HepG2 (cell line): ENCODE measurements around the gene CEP78. TPM values are rescaled to one million over a fixed set of nuclear protein-coding genes. Genes with fewer than 3 reads are reported as not detected.
"Not testable (repeated sequence)": the region's sequence is repeated elsewhere in the genome, so short reads cannot be mapped to it uniquely, and the experiment has no call there.

Experiments used
- ATAC-seq: fragments of 200-7000 bp; cut with Tn5 transposase; 3 replicates; pipeline ENCODE4 v1.9.1; 2020; ENCODE audit warnings: mild to moderate bottlenecking, moderate library complexity
- BruUV-seq: library from RNA; stranded (reverse); fragments of 400-500 nt; replicated peaks from 2 replicates; lab custom pipeline; 2021; lab: Mats Ljungman, UMichigan
- CTCF ChIA-PET: fragments of 300-600 bp; formaldehyde crosslinking; extraction: SDS; loops from one replicate; lab custom pipeline; 2021; ENCODE audit warnings: low total read pairs, inconsistent platforms, low intra/inter-chr PET ratio; lab: Yijun Ruan, JAX
- POLR2A ChIA-PET: fragments of 350-600 bp; sonication (Branson Sonifier 250); formaldehyde crosslinking; loops from one replicate; lab custom pipeline; 2020; ENCODE audit warnings: antibody characterized with exemption, inconsistent platforms; lab: Yijun Ruan, JAX
- DNase-seq: peaks from one replicate; pipeline ENCODE4 v3.0.0-alpha.2; 2015; ENCODE audit warnings: low spot score
- FAIRE-seq: peaks from 3 replicates; lab custom pipeline; 2011; peaks lifted over from hg19 to GRCh38; lab: Jason Lieb, UNC
- H2AFZ ChIP-seq: one replicate; pipeline ENCODE4 v1.6.1; 2011; ENCODE audit warnings: low read length, inconsistent platforms
- H3K27ac ChIP-seq: fragments of 300-600 bp; 3 replicates; pipeline ENCODE4 v1.8.0; 2011; ENCODE audit warnings: mixed run types, mild to moderate bottlenecking, mixed read lengths, low read length, inconsistent platforms; ENCODE audit not compliant: insufficient read depth; ENCODE audit errors: extremely low read length
- H3K27me3 ChIP-seq, 2 experiments: fragments of 200-600 bp in 1 of 2; 2 replicates in 1 of 2; 3 replicates in 1 of 2; pipeline versions ENCODE4 v1.6.0 to v1.8.0; 2011; ENCODE audit warnings: low read length in 2 of 2, mild to moderate bottlenecking in 2 of 2, moderate library complexity in 2 of 2, inconsistent platforms in 1 of 2; ENCODE audit not compliant: insufficient read depth in 2 of 2, control insufficient read depth in 1 of 2
- H3K36me3 ChIP-seq, 2 experiments: fragments of 200-600 bp in 1 of 2; replicated peaks in 1 of 2; 2 replicates in 1 of 2; 3 replicates in 1 of 2; pipeline versions ENCODE4 v1.5.1 to v1.8.0; 2011; ENCODE audit warnings: low read length in 2 of 2, inconsistent platforms in 1 of 2; ENCODE audit not compliant: insufficient read depth in 2 of 2, control insufficient read depth in 1 of 2
- H3K4me1 ChIP-seq: 2 replicates; pipeline ENCODE4 v1.5.1; 2012; ENCODE audit warnings: low read length, inconsistent platforms; ENCODE audit not compliant: insufficient read depth
- H3K4me2 ChIP-seq: 2 replicates; pipeline ENCODE4 v1.6.0; 2011; ENCODE audit warnings: low read depth, low read length, inconsistent platforms
- H3K4me3 ChIP-seq, 3 experiments: fragments of 200-600 bp in 1 of 3; sonication (generic), shearing (Covaris generic) in 1 of 3; replicated peaks in 1 of 3; 2 replicates each; pipeline ENCODE4 v1.5.1; 2011 to 2016; ENCODE audit warnings: low read length in 3 of 3, inconsistent platforms in 2 of 3, low read depth in 2 of 3, mild to moderate bottlenecking in 2 of 3, control low read depth in 1 of 3, mixed read lengths in 1 of 3; ENCODE audit not compliant: insufficient read depth in 1 of 3
- H3K79me2 ChIP-seq: one replicate; pipeline ENCODE4 v1.6.1; 2011; ENCODE audit warnings: low read length, inconsistent platforms; ENCODE audit not compliant: insufficient read depth
- H3K9ac ChIP-seq: 2 replicates; pipeline ENCODE4 v1.6.0; 2011; ENCODE audit warnings: mild to moderate bottlenecking, low read depth, low read length, inconsistent platforms; ENCODE audit not compliant: insufficient read depth
- H3K9me3 ChIP-seq: 2 replicates; pipeline ENCODE4 v1.5.1; 2012; ENCODE audit warnings: mild to moderate bottlenecking, low read length
- H4K20me1 ChIP-seq: 2 replicates; pipeline ENCODE4 v1.6.0; 2011; ENCODE audit warnings: inconsistent platforms, mild to moderate bottlenecking, low read length, moderate library complexity; ENCODE audit not compliant: insufficient read depth
- MAFG ChIP-seq: sonication (generic); formaldehyde crosslinking; IDR thresholded peaks from 2 replicates; pipeline ENCODE4 v1.5.1; 2020; ENCODE audit warnings: mild to moderate bottlenecking, missing genetic modification reagents
- RBFOX2 ChIP-seq: fragments of 200-400 bp; formaldehyde crosslinking; IDR thresholded peaks from 2 replicates; pipeline ENCODE4 v1.6.1; 2017; ENCODE audit warnings: low read depth, mild to moderate bottlenecking, low read length
- TSC22D2 ChIP-seq: sonication (generic); formaldehyde crosslinking; IDR thresholded peaks from 2 replicates; pipeline ENCODE4 v1.5.1; 2020; ENCODE audit warnings: missing genetic modification reagents, mild to moderate bottlenecking, borderline replicate concordance
- ZNF430 ChIP-seq: sonication (generic); formaldehyde crosslinking; IDR thresholded peaks from 2 replicates; pipeline ENCODE4 v1.9.0; 2021; ENCODE audit warnings: mild to moderate bottlenecking, missing genetic modification reagents
- ZNF431 ChIP-seq: sonication (generic); formaldehyde crosslinking; IDR thresholded peaks from 2 replicates; pipeline ENCODE4 v1.9.0; 2022; ENCODE audit warnings: missing genetic modification reagents, low read depth, mild to moderate bottlenecking, borderline replicate concordance
- WGBS: methylation state at CpG from one replicate; pipeline ENCODE4 v1.1.6; 2017; ENCODE audit warnings: low lambda C conversion rate; 5-methylcytosine and 5-hydroxymethylcytosine counted together
- in situ Hi-C: cut with HindIII; loops from 2 replicates; pipeline ENCODE4 v1.10.0; 2017; ENCODE audit warnings: low pct_unique_long_range_greater_than_20kb; ENCODE audit not compliant: extremely low pct_ligation_motif_present
- intact Hi-C: fragments of 100-400 bp; cut with micrococcal nuclease; formaldehyde crosslinking; loops from one replicate; pipeline ENCODE4 v1.10.0; 2022; ENCODE audit not compliant: unreplicated experiment
- polyA plus RNA-seq, 8 experiments: library from polyadenylated mRNA; depleted of rRNA in 3 of 8; stranded (reverse) in 7 of 8; unstranded in 1 of 8; fragments of >200 nt; fragmentation: Illumina TruSeq in 4 of 8; extraction: Trizol in 4 of 8; gene quantifications; 2 replicates each; pipeline versions ENCODE4 v1.2.1 to v1.2.3, GENCODE V29; 2011 to 2016; ENCODE audit warnings: low read depth in 4 of 8, missing spikeins in 1 of 8, mixed read lengths in 1 of 8; ENCODE audit not compliant: insufficient read depth in 1 of 8
- total RNA-seq, 5 experiments: library from RNA; depleted of rRNA; stranded (reverse); fragments of >200 nt; fragmentation: Illumina TruSeq; extraction: Trizol; gene quantifications; 2 replicates each; pipeline ENCODE4 v1.2.3, GENCODE V29; 2016; ENCODE audit warnings: low read depth in 1 of 5
- TF ChIP-seq, protein P1 (sequence below): sonication (generic); formaldehyde crosslinking; conservative IDR thresholded peaks from 2 replicates; pipeline ENCODE4 v1.5.0; 2020; ENCODE audit warnings: missing genetic modification reagents
- TF ChIP-seq, protein P2 (sequence below): sonication (generic); formaldehyde crosslinking; IDR thresholded peaks from 2 replicates; pipeline ENCODE4 v1.8.1; 2023; ENCODE audit warnings: mild to moderate bottlenecking, inconsistent platforms, moderate library complexity, missing genetic modification reagents, borderline replicate concordance
- TF ChIP-seq, protein P3 (sequence below): IDR thresholded peaks from 2 replicates; pipeline ENCODE4 v1.6.1; 2016; ENCODE audit warnings: mild to moderate bottlenecking, missing biosample characterization, missing genetic modification reagents
- TF ChIP-seq, protein P4 (sequence below): sonication (generic); formaldehyde crosslinking; IDR thresholded peaks from 2 replicates; pipeline ENCODE4 v1.4.0; 2020; ENCODE audit warnings: mild to moderate bottlenecking, low read depth, missing genetic modification reagents

Gene CEP78
- total and polyA plus RNA-seq, 2 of the 13 experiments (the other 11 are each of a cell fraction or from before 2014, with no cell fraction given), result 5.1 to 30.8 TPM

DNA sequence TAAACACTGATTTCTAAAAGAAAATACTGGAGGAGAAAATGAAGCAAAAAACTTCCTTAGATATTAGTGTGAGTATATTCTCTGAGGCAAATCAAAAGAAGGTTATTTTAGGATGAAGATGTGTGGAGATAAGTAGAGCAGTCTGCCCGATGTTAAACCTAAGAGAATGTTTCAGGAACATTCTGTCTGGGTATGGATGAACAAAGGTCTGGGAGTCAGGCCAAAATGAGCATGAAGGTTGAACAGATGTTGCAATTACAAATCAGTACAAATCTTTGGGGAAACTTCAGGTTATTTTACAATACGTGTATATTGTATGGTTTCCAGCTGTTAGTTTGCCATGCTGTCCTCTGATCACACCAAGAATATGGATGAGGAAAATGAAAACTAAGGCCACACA lies 14.4 kb upstream of the CEP78 start (continued):
- TF ChIP-seq, protein P1, sequence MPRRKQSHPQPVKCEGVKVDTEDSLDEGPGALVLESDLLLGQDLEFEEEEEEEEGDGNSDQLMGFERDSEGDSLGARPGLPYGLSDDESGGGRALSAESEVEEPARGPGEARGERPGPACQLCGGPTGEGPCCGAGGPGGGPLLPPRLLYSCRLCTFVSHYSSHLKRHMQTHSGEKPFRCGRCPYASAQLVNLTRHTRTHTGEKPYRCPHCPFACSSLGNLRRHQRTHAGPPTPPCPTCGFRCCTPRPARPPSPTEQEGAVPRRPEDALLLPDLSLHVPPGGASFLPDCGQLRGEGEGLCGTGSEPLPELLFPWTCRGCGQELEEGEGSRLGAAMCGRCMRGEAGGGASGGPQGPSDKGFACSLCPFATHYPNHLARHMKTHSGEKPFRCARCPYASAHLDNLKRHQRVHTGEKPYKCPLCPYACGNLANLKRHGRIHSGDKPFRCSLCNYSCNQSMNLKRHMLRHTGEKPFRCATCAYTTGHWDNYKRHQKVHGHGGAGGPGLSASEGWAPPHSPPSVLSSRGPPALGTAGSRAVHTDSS (CRISPR knock-in tag), result no peak
- TF ChIP-seq MAFG (CRISPR knock-in tag), result no peak

DNA sequence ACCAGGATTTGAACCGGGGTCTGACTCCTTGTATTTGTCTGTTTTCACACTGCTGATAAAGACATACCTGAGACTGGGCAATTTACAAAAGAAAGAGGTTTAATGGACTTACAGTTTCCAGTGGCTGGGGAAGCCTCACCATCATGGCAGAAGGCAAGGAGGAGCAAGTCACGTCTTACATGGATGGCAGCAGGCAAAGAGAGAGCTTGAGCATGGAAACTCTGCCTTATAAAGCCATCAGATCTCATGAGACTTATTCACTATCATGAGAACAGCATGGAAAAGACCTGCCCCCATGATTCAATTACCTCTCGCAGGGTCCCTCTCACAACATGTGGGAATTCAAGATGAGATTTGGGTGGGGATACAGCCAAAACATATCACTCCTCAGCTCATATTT lies 14.0 kb upstream of the CEP78 start:
- FAIRE-seq, H3K4me3 ChIP-seq, H4K20me1 ChIP-seq, in situ Hi-C loops, ATAC-seq, H3K4me2 ChIP-seq, H3K27me3 ChIP-seq, H3K27ac ChIP-seq, BruUV-seq, H3K9me3 ChIP-seq, H3K9ac ChIP-seq, H3K79me2 ChIP-seq, intact Hi-C loops, H2AFZ ChIP-seq, CTCF ChIA-PET, DNase-seq, H3K4me1 ChIP-seq, H3K36me3 ChIP-seq, POLR2A ChIA-PET: not testable (repeated sequence)
- peak; percentile 94; the same call in 1 of the 2 replicates for TF ChIP-seq ZNF431 (CRISPR knock-in tag)
- 30% methylated on average over 3 of the region's 3 CpGs for WGBS

DNA sequence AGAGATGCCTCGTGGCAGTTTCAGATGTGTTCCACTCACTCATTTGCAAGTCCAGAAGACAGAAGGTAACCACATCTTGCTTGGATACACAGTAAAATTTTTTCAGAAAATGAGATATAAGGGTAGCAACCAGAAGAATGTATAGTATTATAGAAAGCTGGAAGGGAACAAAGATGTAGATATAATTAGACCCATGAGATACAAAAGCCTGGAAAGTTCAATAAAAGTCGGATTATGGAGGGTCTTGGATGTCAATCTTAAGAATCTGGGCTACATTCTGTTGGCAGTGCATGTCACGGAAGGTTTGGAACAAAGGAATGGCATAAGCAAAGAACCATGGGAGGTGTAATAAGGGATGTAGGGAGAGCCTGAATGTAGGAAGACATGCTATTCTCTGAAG lies 5.1 kb upstream of the CEP78 start:
- TF ChIP-seq ZNF430 (no peak), RBFOX2 (no peak), TSC22D2 (CRISPR knock-in tag) (no peak)
- TF ChIP-seq, protein P2, sequence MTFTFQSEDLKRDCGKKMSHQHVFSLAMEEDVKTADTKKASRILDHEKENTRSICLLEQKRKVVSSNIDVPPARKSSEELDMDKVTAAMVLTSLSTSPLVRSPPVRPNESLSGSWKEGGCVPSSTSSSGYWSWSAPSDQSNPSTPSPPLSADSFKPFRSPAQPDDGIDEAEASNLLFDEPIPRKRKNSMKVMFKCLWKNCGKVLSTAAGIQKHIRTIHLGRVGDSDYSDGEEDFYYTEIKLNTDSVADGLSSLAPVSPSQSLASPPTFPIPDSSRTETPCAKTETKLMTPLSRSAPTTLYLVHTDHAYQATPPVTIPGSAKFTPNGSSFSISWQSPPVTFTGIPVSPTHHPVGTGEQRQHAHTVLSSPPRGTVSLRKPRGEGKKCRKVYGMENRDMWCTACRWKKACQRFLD, result no peak
- TF ChIP-seq, protein P3, sequence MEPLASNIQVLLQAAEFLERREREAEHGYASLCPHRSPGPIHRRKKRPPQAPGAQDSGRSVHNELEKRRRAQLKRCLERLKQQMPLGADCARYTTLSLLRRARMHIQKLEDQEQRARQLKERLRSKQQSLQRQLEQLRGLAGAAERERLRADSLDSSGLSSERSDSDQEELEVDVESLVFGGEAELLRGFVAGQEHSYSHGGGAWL (CRISPR knock-in tag), result no peak
- TF ChIP-seq, protein P4, sequence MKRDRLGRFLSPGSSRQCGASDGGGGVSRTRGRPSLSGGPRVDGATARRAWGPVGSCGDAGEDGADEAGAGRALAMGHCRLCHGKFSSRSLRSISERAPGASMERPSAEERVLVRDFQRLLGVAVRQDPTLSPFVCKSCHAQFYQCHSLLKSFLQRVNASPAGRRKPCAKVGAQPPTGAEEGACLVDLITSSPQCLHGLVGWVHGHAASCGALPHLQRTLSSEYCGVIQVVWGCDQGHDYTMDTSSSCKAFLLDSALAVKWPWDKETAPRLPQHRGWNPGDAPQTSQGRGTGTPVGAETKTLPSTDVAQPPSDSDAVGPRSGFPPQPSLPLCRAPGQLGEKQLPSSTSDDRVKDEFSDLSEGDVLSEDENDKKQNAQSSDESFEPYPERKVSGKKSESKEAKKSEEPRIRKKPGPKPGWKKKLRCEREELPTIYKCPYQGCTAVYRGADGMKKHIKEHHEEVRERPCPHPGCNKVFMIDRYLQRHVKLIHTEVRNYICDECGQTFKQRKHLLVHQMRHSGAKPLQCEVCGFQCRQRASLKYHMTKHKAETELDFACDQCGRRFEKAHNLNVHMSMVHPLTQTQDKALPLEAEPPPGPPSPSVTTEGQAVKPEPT (CRISPR knock-in tag), result no peak
- in situ Hi-C loops (no loop called here), intact Hi-C loops (no loop called here)
- ATAC-seq, result no peak
- CTCF ChIA-PET, result no interaction called here
- peaks cover 14% of the 10 kb centered on the region; the same call in 1 of the 2 replicates for H3K4me1 ChIP-seq
- FAIRE-seq, result no peak
- H3K9me3 ChIP-seq, result no peaks in the 10 kb centered on the region
- H3K36me3 ChIP-seq, result no peaks in the 10 kb centered on the region
- 43% methylated on average over 3 of the region's 3 CpGs for WGBS
- no peaks in the 10 kb centered on the region for H3K79me2 ChIP-seq
- no peak overlapping the region for H3K9ac ChIP-seq
- no peak overlapping the region for H3K4me2 ChIP-seq
- no peak overlapping the region for H3K4me3 ChIP-seq
- BruUV-seq, result no TSS peak
- no peak overlapping the region for H2AFZ ChIP-seq
- no peak for DNase-seq
- no peak overlapping the region for H3K27ac ChIP-seq
- H4K20me1 ChIP-seq, result no peaks in the 10 kb centered on the region
- H3K27me3 ChIP-seq, result no peaks in the 10 kb centered on the region
- POLR2A ChIA-PET, result no interaction called here
